MM.1S (cell line): ENCODE results near the gene PLA2G6.

Experiments
- DNase-seq: peaks from one replicate; pipeline ENCODE4 v3.0.0-alpha.2; 2015
- H2AFZ ChIP-seq: fragments of 300-600 bp; sonication (generic); 2 replicates; pipeline ENCODE4 v1.6.0; 2016; ENCODE audit warnings: antibody characterized with exemption, low read length
- H3F3A ChIP-seq: fragments of 300-600 bp; sonication (generic); 2 replicates; pipeline ENCODE4 v1.6.1; 2016; ENCODE audit warnings: mild to moderate bottlenecking, antibody characterized with exemption, low read length, moderate library complexity, mixed read lengths; ENCODE audit not compliant: insufficient read depth
- H3K27ac ChIP-seq: fragments of 300-600 bp; sonication (generic); 2 replicates; pipeline ENCODE4 v1.5.1; 2016; ENCODE audit warnings: mild to moderate bottlenecking, low read length
- H3K27me3 ChIP-seq: fragments of 300-600 bp; sonication (generic); replicated peaks from 2 replicates; pipeline ENCODE4 v1.6.0; 2016; ENCODE audit warnings: low read length; ENCODE audit not compliant: insufficient read depth
- H3K36me3 ChIP-seq: fragments of 300-600 bp; sonication (generic); replicated peaks from 2 replicates; pipeline ENCODE4 v1.6.1; 2016; ENCODE audit warnings: mild to moderate bottlenecking, low read length, mixed read lengths; ENCODE audit not compliant: insufficient read depth
- H3K4me1 ChIP-seq: fragments of 300-600 bp; sonication (generic); 2 replicates; pipeline ENCODE4 v1.6.1; 2016; ENCODE audit warnings: low read length, mixed read lengths
- H3K4me2 ChIP-seq: fragments of 300-600 bp; sonication (generic); 2 replicates; pipeline ENCODE4 v1.6.0; 2016; ENCODE audit warnings: low read depth, low read length
- H3K4me3 ChIP-seq: fragments of 300-600 bp; sonication (generic); 2 replicates; pipeline ENCODE4 v1.5.1; 2016; ENCODE audit warnings: low read length, mixed read lengths
- H3K79me2 ChIP-seq: fragments of 300-600 bp; sonication (generic); 2 replicates; pipeline ENCODE4 v1.6.1; 2016; ENCODE audit warnings: mixed run types, low read length, mixed read lengths
- H3K9ac ChIP-seq: fragments of 300-600 bp; sonication (generic); 2 replicates; pipeline ENCODE4 v1.6.1; 2016; ENCODE audit warnings: low read length, mixed read lengths
- H3K9me2 ChIP-seq: fragments of 300-600 bp; sonication (generic); replicated peaks from 2 replicates; pipeline ENCODE4 v1.6.1; 2016; ENCODE audit warnings: mild to moderate bottlenecking, low read length, mixed read lengths; ENCODE audit not compliant: insufficient read depth
- H3K9me3 ChIP-seq: fragments of 300-600 bp; sonication (generic); replicated peaks from 2 replicates; pipeline ENCODE4 v1.6.1; 2016; ENCODE audit warnings: mild to moderate bottlenecking, low read length, mixed read lengths; ENCODE audit not compliant: insufficient read depth
- H4K20me1 ChIP-seq: fragments of 300-600 bp; sonication (generic); 2 replicates; pipeline ENCODE4 v1.6.1; 2016; ENCODE audit warnings: mild to moderate bottlenecking, low read length, moderate library complexity, mixed read lengths; ENCODE audit not compliant: insufficient read depth
- EZH2 ChIP-seq: fragments of 300-600 bp; sonication (generic); optimal IDR thresholded peaks from 2 replicates; pipeline ENCODE3; 2017; ENCODE audit warnings: low read depth, mild to moderate bottlenecking, antibody characterized with exemption, low read length, mixed read lengths
- EZH2phosphoT487 ChIP-seq: fragments of 300-600 bp; sonication (generic); IDR thresholded peaks from 2 replicates; pipeline ENCODE4 v1.6.1; 2018; ENCODE audit warnings: antibody characterized with exemption, low read length
- TF ChIP-seq, protein P1 (sequence below): fragments of 300-600 bp; sonication (generic); IDR thresholded peaks from 2 replicates; pipeline ENCODE4 v1.5.1; 2016; ENCODE audit warnings: antibody characterized with exemption, low read length, mixed read lengths

PLA2G6 gene

GRCh38 chr22:38228873-38229740 lies 47.5 kb upstream of the PLA2G6 start:
- Histone ChIP-seq H3K36me3 (peaks cover 13% of the 10 kb centered on the region), H2AFZ (no peak overlapping the region), H3K4me3 (no peak overlapping the region), H3F3A (no peaks in the 10 kb centered on the region), H3K27ac (no peak overlapping the region), H3K9me2 (no peaks in the 10 kb centered on the region), H3K9ac (no peak overlapping the region), H3K4me1 (peaks cover 11% of the 10 kb centered on the region; the same call in 1 of the 2 replicates), H3K4me2 (no peak overlapping the region), H4K20me1 (no peaks in the 10 kb centered on the region), H3K27me3 (no peaks in the 10 kb centered on the region), H3K79me2 (peaks cover 37% of the 10 kb centered on the region), H3K9me3 (no peaks in the 10 kb centered on the region)
- TF ChIP-seq, protein P1, sequence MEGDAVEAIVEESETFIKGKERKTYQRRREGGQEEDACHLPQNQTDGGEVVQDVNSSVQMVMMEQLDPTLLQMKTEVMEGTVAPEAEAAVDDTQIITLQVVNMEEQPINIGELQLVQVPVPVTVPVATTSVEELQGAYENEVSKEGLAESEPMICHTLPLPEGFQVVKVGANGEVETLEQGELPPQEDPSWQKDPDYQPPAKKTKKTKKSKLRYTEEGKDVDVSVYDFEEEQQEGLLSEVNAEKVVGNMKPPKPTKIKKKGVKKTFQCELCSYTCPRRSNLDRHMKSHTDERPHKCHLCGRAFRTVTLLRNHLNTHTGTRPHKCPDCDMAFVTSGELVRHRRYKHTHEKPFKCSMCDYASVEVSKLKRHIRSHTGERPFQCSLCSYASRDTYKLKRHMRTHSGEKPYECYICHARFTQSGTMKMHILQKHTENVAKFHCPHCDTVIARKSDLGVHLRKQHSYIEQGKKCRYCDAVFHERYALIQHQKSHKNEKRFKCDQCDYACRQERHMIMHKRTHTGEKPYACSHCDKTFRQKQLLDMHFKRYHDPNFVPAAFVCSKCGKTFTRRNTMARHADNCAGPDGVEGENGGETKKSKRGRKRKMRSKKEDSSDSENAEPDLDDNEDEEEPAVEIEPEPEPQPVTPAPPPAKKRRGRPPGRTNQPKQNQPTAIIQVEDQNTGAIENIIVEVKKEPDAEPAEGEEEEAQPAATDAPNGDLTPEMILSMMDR, result no peak
- TF ChIP-seq EZH2, result no peak
- no peak for TF ChIP-seq EZH2phosphoT487
- no peak for DNase-seq

DNA sequence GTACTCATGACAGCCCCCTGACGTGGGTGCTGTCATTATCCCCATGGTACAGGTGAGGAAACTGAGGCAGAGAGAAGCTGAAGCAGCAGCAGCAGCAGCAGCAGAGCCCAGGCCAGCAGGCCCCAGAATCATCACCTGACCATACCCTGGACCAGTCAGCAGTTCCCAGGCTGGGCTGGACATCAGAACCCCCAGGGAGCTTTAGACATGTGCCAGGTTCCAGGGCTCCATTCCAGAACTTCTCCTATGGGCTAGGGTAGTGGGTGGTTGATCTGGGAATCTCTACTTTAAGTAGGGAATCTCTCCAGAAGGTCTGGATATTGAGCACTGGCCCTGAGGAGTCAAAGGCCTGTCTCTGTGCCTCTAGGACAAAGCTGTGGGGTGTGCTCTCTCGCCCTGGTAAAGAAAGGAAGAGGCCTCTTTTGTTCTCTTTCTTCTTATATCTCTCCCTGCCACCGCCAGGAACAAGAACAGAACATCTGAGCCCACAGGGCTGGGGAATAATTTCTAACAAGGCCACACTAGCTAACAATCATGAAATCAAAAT lies 46.8 kb upstream of the PLA2G6 start:
- TF ChIP-seq EZH2 (no peak), EZH2phosphoT487 (no peak)
- TF ChIP-seq, protein P1, result no peak
- Histone ChIP-seq H3K79me2 (peaks cover 33% of the 10 kb centered on the region), H3K27me3 (no peaks in the 10 kb centered on the region), H3K9me3 (no peaks in the 10 kb centered on the region), H3K27ac (no peak overlapping the region), H3K36me3 (peaks cover 13% of the 10 kb centered on the region), H2AFZ (no peak overlapping the region), H3K9me2 (no peaks in the 10 kb centered on the region), H3K4me2 (no peak overlapping the region), H3K4me1 (peaks cover 11% of the 10 kb centered on the region; the same call in 1 of the 2 replicates), H3K9ac (no peak overlapping the region), H4K20me1 (no peaks in the 10 kb centered on the region), H3K4me3 (no peak overlapping the region), H3F3A (no peaks in the 10 kb centered on the region)
- DNase-seq, result no peak

GRCh38 chr22:38226853-38227649 lies 45.4 kb upstream of the PLA2G6 start:
- DNase-seq, result no peak
- H3K27me3 ChIP-seq, result no peaks in the 10 kb centered on the region

More at GRCh38 chr22:38226853-38227649, 45.4 kb upstream of the PLA2G6 start:
- Histone ChIP-seq H3F3A (no peaks in the 10 kb centered on the region), H3K79me2 (peaks cover 22% of the 10 kb centered on the region), H3K9me3 (no peaks in the 10 kb centered on the region), H3K9ac (no peak overlapping the region), H3K36me3 (peaks cover 7% of the 10 kb centered on the region), H3K27ac (no peak overlapping the region), H2AFZ (no peak overlapping the region), H3K4me2 (no peak overlapping the region), H3K4me3 (no peak overlapping the region), H3K9me2 (no peaks in the 10 kb centered on the region), H4K20me1 (no peaks in the 10 kb centered on the region), H3K4me1 (peaks cover 11% of the 10 kb centered on the region; the same call in 1 of the 2 replicates)
- TF ChIP-seq EZH2phosphoT487 (no peak), EZH2 (no peak)
- TF ChIP-seq, protein P1, result no peak
